HEK293 (cell line): Measurements from ENCODE around the gene MAPK8IP3.

Source experiments
- CTCF ChIA-PET: fragments of 350-600 bp; formaldehyde crosslinking; extraction: SDS; loops from one replicate; lab custom pipeline; 2021; ENCODE audit warnings: antibody characterized with exemption; lab: Yijun Ruan, JAX
- POLR2A ChIA-PET: fragments of 300-600 bp; formaldehyde crosslinking; extraction: SDS; loops from one replicate; lab custom pipeline; 2020; ENCODE audit warnings: antibody characterized with exemption, inconsistent platforms; lab: Yijun Ruan, JAX
- H3K27ac ChIP-seq: fragments of 200-500 bp; sonication (Bioruptor generic); 2 replicates; pipeline ENCODE4 v1.5.1; 2014; ENCODE audit warnings: low read depth, low read length, control low read depth, inconsistent platforms; ENCODE audit errors: extremely low read depth
- H3K36me3 ChIP-seq, 2 experiments: fragments of 200-500 bp in 1 of 2; sonication (Bioruptor generic) in 1 of 2; 1 replicate in 1 of 2; 2 replicates in 1 of 2; pipeline ENCODE4 v1.5.1; 2014 to 2017; ENCODE audit warnings: inconsistent platforms in 2 of 2, low read length in 2 of 2; ENCODE audit not compliant: control insufficient read depth in 2 of 2, insufficient read depth in 1 of 2
- H3K4me1 ChIP-seq: fragments of 200-500 bp; sonication (Bioruptor generic); 2 replicates; pipeline ENCODE4 v1.5.1; 2014; ENCODE audit warnings: mild to moderate bottlenecking, low read length, inconsistent platforms; ENCODE audit not compliant: control insufficient read depth, insufficient read depth
- H3K4me3 ChIP-seq: 2 replicates; pipeline ENCODE4 v1.5.1; 2011; ENCODE audit warnings: low read depth, mild to moderate bottlenecking, control low read depth, low read length, moderate library complexity
- H3K9me3 ChIP-seq: fragments of 200-500 bp; sonication (Bioruptor generic); 2 replicates; pipeline ENCODE4 v1.5.1; 2014; ENCODE audit warnings: low read depth, low read length, inconsistent platforms; ENCODE audit not compliant: control insufficient read depth, insufficient read depth
- GLI4 ChIP-seq: fragments of 450-650 bp; formaldehyde crosslinking; IDR thresholded peaks from 2 replicates; pipeline ENCODE4 v1.5.1; 2016; ENCODE audit warnings: missing biosample characterization, missing genetic modification characterization
- HOXC10 ChIP-seq: sonication (generic); formaldehyde crosslinking; IDR thresholded peaks from 2 replicates; pipeline ENCODE4 v1.8.1; 2023; ENCODE audit warnings: mild to moderate bottlenecking, missing genetic modification reagents
- KLF7 ChIP-seq: fragments of 450-650 bp; formaldehyde crosslinking; IDR thresholded peaks from 2 replicates; pipeline ENCODE4 v1.5.1; 2016; ENCODE audit warnings: missing biosample characterization, missing genetic modification characterization, borderline replicate concordance
- OVOL3 ChIP-seq: fragments of 450-650 bp; formaldehyde crosslinking; IDR thresholded peaks from 2 replicates; pipeline ENCODE4 v1.5.1; 2016; ENCODE audit warnings: missing biosample characterization, missing genetic modification characterization
- PATZ1 ChIP-seq: fragments of 450-650 bp; formaldehyde crosslinking; IDR thresholded peaks from 2 replicates; pipeline ENCODE4 v1.5.1; 2016; ENCODE audit warnings: missing biosample characterization, missing genetic modification characterization
- PRDM4 ChIP-seq: fragments of 450-650 bp; formaldehyde crosslinking; IDR thresholded peaks from 2 replicates; pipeline ENCODE4 v1.5.1; 2017; ENCODE audit warnings: missing biosample characterization, missing genetic modification characterization
- SETDB1 ChIP-seq: IDR thresholded peaks from one replicate; pipeline ENCODE4 v1.6.1; 2017; ENCODE audit warnings: mild to moderate bottlenecking, low read length, moderate library complexity, mixed read lengths; ENCODE audit not compliant: insufficient read length
- YY2 ChIP-seq: fragments of 450-650 bp; formaldehyde crosslinking; IDR thresholded peaks from 2 replicates; pipeline ENCODE4 v1.5.1; 2016; ENCODE audit warnings: missing biosample characterization, missing genetic modification characterization
- ZBTB48 ChIP-seq: fragments of 450-650 bp; formaldehyde crosslinking; IDR thresholded peaks from 2 replicates; pipeline ENCODE4 v1.5.1; 2016; ENCODE audit warnings: missing biosample characterization, missing genetic modification characterization
- ZBTB6 ChIP-seq: fragments of 450-650 bp; formaldehyde crosslinking; IDR thresholded peaks from 2 replicates; pipeline ENCODE4 v1.5.1; 2017; ENCODE audit warnings: missing biosample characterization, missing genetic modification characterization
- ZFP3 ChIP-seq: fragments of 450-650 bp; formaldehyde crosslinking; IDR thresholded peaks from 2 replicates; pipeline ENCODE4 v1.5.1; 2016; ENCODE audit warnings: low read depth, missing biosample characterization, missing genetic modification characterization
- ZFP69B ChIP-seq: fragments of 450-650 bp; formaldehyde crosslinking; IDR thresholded peaks from 2 replicates; pipeline ENCODE4 v1.5.1; 2016; ENCODE audit warnings: missing biosample characterization, missing genetic modification characterization
- ZNF10 ChIP-seq: fragments of 450-650 bp; formaldehyde crosslinking; IDR thresholded peaks from 2 replicates; pipeline ENCODE4 v1.5.1; 2017; ENCODE audit warnings: missing biosample characterization, missing genetic modification characterization
- ZNF140 ChIP-seq: fragments of 450-650 bp; formaldehyde crosslinking; IDR thresholded peaks from 2 replicates; pipeline ENCODE4 v1.5.1; 2016; ENCODE audit warnings: missing biosample characterization, missing genetic modification characterization
- ZNF18 ChIP-seq: fragments of 450-650 bp; formaldehyde crosslinking; IDR thresholded peaks from 2 replicates; pipeline ENCODE4 v1.5.1; 2016; ENCODE audit warnings: missing biosample characterization, missing genetic modification characterization
- ZNF354C ChIP-seq: fragments of 450-650 bp; formaldehyde crosslinking; IDR thresholded peaks from 2 replicates; pipeline ENCODE4 v1.5.1; 2016; ENCODE audit warnings: missing biosample characterization, missing genetic modification characterization, low read depth, borderline replicate concordance
- ZNF548 ChIP-seq: fragments of 450-650 bp; formaldehyde crosslinking; IDR thresholded peaks from 2 replicates; pipeline ENCODE4 v1.5.1; 2016; ENCODE audit warnings: missing biosample characterization, missing genetic modification characterization
- ZNF555 ChIP-seq: fragments of 450-650 bp; formaldehyde crosslinking; conservative IDR thresholded peaks from 2 replicates; pipeline ENCODE4 v1.5.1; 2017; ENCODE audit warnings: missing biosample characterization, mild to moderate bottlenecking, missing genetic modification characterization, inconsistent platforms
- ZNF560 ChIP-seq: fragments of 450-650 bp; formaldehyde crosslinking; IDR thresholded peaks from 2 replicates; pipeline ENCODE4 v1.5.1; 2017; ENCODE audit warnings: missing biosample characterization, missing genetic modification characterization, borderline replicate concordance
- ZNF654 ChIP-seq: fragments of 450-650 bp; formaldehyde crosslinking; IDR thresholded peaks from 2 replicates; pipeline ENCODE4 v1.5.1; 2016; ENCODE audit warnings: low read depth, missing biosample characterization, missing genetic modification characterization
- ZNF664 ChIP-seq: fragments of 450-650 bp; formaldehyde crosslinking; IDR thresholded peaks from 2 replicates; pipeline ENCODE4 v1.5.1; 2016; ENCODE audit warnings: missing biosample characterization, missing genetic modification characterization
- ZNF704 ChIP-seq: fragments of 450-650 bp; formaldehyde crosslinking; IDR thresholded peaks from 2 replicates; pipeline ENCODE4 v1.5.1; 2016; ENCODE audit warnings: missing biosample characterization, missing genetic modification characterization
- ZNF747 ChIP-seq: fragments of 450-650 bp; formaldehyde crosslinking; IDR thresholded peaks from 2 replicates; pipeline ENCODE4 v1.5.1; 2016; ENCODE audit warnings: missing biosample characterization, missing genetic modification characterization

The MAPK8IP3 gene

GRCh38 chr16:1765826-1766225 is 59.8 kb downstream of the MAPK8IP3 start:
- Histone ChIP-seq H3K27ac (no peak overlapping the region), H3K4me3 (no peak overlapping the region), H3K4me1 (peaks cover 3% of the 10 kb centered on the region; the same call in 1 of the 2 replicates), H3K9me3 (no peaks in the 10 kb centered on the region), H3K36me3 (peaks cover 0 to 93% of the 10 kb centered on the region in 2 experiments; a peak in 1 of 3 replicates)
- TF ChIP-seq ZNF18 (tag by site-specific recombination), result no peak
- TF ChIP-seq ZBTB6, result no peak
- TF ChIP-seq ZFP69B, result no peak
- TF ChIP-seq PATZ1, result no peak
- no peak for TF ChIP-seq ZNF548 (tag by site-specific recombination)
- no peak for TF ChIP-seq ZNF555 (tag by site-specific recombination)
- TF ChIP-seq ZNF654 (tag by site-specific recombination), result no peak
- no peak for TF ChIP-seq ZNF560 (tag by site-specific recombination)
- no peak for TF ChIP-seq ZFP3
- TF ChIP-seq PRDM4 (tag by site-specific recombination), result no peak
- TF ChIP-seq GLI4 (tag by site-specific recombination), result no peak
- no peak for TF ChIP-seq KLF7
- no peak for TF ChIP-seq OVOL3 (tag by site-specific recombination)
- TF ChIP-seq ZNF664 (tag by site-specific recombination), result no peak
- no peak for TF ChIP-seq SETDB1
- TF ChIP-seq ZNF10 (tag by site-specific recombination), result no peak
- POLR2A ChIA-PET, result interaction anchor here (0.8 kb wide), 1 partner anchor 199 kb away, joined by 4 read pairs; the partner anchor contains the start of gene RPS2
- CTCF ChIA-PET, result interaction anchor here (0.6 kb wide), 1 partner anchor 17 kb away, joined by 3 read pairs; the partner anchor contains the start of genes NUBP2 and SPSB3

GRCh38 chr16:1766231-1766630 is 60.2 kb downstream of the MAPK8IP3 start:
- TF ChIP-seq HOXC10 (CRISPR knock-in tag) (no peak), YY2 (tag by site-specific recombination) (no peak), ZNF560 (tag by site-specific recombination) (no peak), ZNF140 (no peak), ZNF354C (tag by site-specific recombination) (no peak), ZNF747 (tag by site-specific recombination) (no peak), ZNF704 (no peak), ZBTB48 (tag by site-specific recombination) (no peak)
- TF ChIP-seq, all 188 proteins: peak for 0
- H3K9me3 ChIP-seq, result no peaks in the 10 kb centered on the region
- H3K4me3 ChIP-seq, result no peak overlapping the region
- POLR2A ChIA-PET, result no interaction called here
- H3K36me3 ChIP-seq, result peaks cover 0 to 89% of the 10 kb centered on the region in 2 experiments; a peak in 1 of 3 replicates
- no peak overlapping the region for H3K27ac ChIP-seq
- CTCF ChIA-PET, result no interaction called here
- peaks cover 3% of the 10 kb centered on the region; the same call in 1 of the 2 replicates for H3K4me1 ChIP-seq
